HCT116 (cell line): ENCODE results near the gene ITGAE. TPM values are rescaled to one million over a fixed set of nuclear protein-coding genes. Genes with fewer than 3 reads are reported as not detected.
A peak's percentile ranks its signal among the peaks of the same experiment; 100 is the strongest.

Source experiments
- ATAC-seq: fragments of 200-7000 bp; cut with Tn5 transposase; 2 replicates; pipeline ENCODE4 v1.9.1; 2020; ENCODE audit warnings: mild to moderate bottlenecking, moderate library complexity
- BruUV-seq: library from RNA; stranded (reverse); fragments of 400-500 nt; replicated peaks from 2 replicates; lab custom pipeline; 2021; lab: Mats Ljungman, UMichigan
- CTCF ChIA-PET: fragments of 300-600 bp; sonication (Branson Sonifier 250); formaldehyde crosslinking; loops from one replicate; lab custom pipeline; 2021; ENCODE audit warnings: antibody characterized with exemption; lab: Charles Lee
- POLR2A ChIA-PET: fragments of 300-600, 350-600 bp; sonication (Branson Sonifier 250); formaldehyde crosslinking; loops from one replicate; lab custom pipeline; 2021; ENCODE audit warnings: antibody characterized with exemption; lab: Charles Lee
- RAD21 ChIA-PET, 2 experiments: fragments of 300-600 bp; sonication (Branson Sonifier 250); formaldehyde crosslinking; loops; one replicate each; lab custom pipeline; 2023; ENCODE audit warnings: low total read pairs in 2 of 2; ENCODE audit not compliant: uncharacterized antibody in 2 of 2, unreplicated experiment in 2 of 2, low non-redundant PET in 1 of 2; lab: Charles Lee
- DNase-seq: peaks from one replicate; pipeline ENCODE4 v3.0.0-alpha.2; 2010; ENCODE audit warnings: low read depth, low spot score
- H2AFZ ChIP-seq: fragments of 200-600 bp; shearing (Covaris generic), sonication (generic); 2 replicates; pipeline ENCODE4 v1.6.1; 2017; ENCODE audit warnings: low read depth, mixed run types, mixed read lengths, antibody characterized with exemption, low read length; ENCODE audit not compliant: poor library complexity, severe bottlenecking
- H3K27ac ChIP-seq: 2 replicates; pipeline ENCODE4 v1.5.1; 2012; ENCODE audit warnings: low read depth, low read length
- H3K27me3 ChIP-seq: fragments of 200-600 bp; sonication (generic); 2 replicates; pipeline ENCODE4 v1.6.1; 2016; ENCODE audit warnings: mixed run types, low read length, mixed read lengths; ENCODE audit not compliant: insufficient read depth
- H3K36me3 ChIP-seq, 2 experiments: fragments of 200-500 bp in 1 of 2; fragments of 200-600 bp in 1 of 2; sonication (Bioruptor generic) in 1 of 2; sonication (generic) in 1 of 2; 2 replicates each; pipeline versions ENCODE4 v1.5.1 to v1.6.1; 2014 to 2016; ENCODE audit warnings: low read length in 2 of 2, inconsistent platforms in 1 of 2, mixed read lengths in 1 of 2, mixed run types in 1 of 2; ENCODE audit not compliant: insufficient read depth in 2 of 2, control insufficient read depth in 1 of 2
- H3K4me1 ChIP-seq, 2 experiments: fragments of 200-600 bp in 1 of 2; sonication (generic) in 1 of 2; 2 replicates each; pipeline versions ENCODE4 v1.5.1 to v1.6.1; 2012 to 2017; ENCODE audit warnings: low read length in 2 of 2, inconsistent platforms in 1 of 2, mild to moderate bottlenecking in 1 of 2, mixed read lengths in 1 of 2, mixed run types in 1 of 2, moderate library complexity in 1 of 2; ENCODE audit not compliant: insufficient read depth in 2 of 2, control insufficient read depth in 1 of 2
- H3K4me2 ChIP-seq: fragments of 200-600 bp; sonication (generic); 2 replicates; pipeline ENCODE4 v1.6.1; 2017; ENCODE audit warnings: mixed run types, low read length, mixed read lengths
- H3K4me3 ChIP-seq, 2 experiments: fragments of 200-600 bp in 1 of 2; sonication (generic) in 1 of 2; replicated peaks in 1 of 2; 2 replicates each; pipeline ENCODE4 v1.5.1; 2011 to 2016; ENCODE audit warnings: low read length in 2 of 2, control low read depth in 1 of 2, low read depth in 1 of 2, mild to moderate bottlenecking in 1 of 2, mixed read lengths in 1 of 2, mixed run types in 1 of 2
- H3K79me2 ChIP-seq: fragments of 200-600 bp; sonication (generic); 2 replicates; pipeline ENCODE4 v1.6.1; 2017; ENCODE audit warnings: mild to moderate bottlenecking, mixed run types, low read length, moderate library complexity, mixed read lengths; ENCODE audit not compliant: insufficient read depth
- H3K9ac ChIP-seq: fragments of 200-600 bp; sonication (generic); 2 replicates; pipeline ENCODE4 v1.6.1; 2016; ENCODE audit warnings: low read length, mixed read lengths
- H3K9me2 ChIP-seq: fragments of 200-600 bp; sonication (generic), shearing (Covaris generic); 2 replicates; pipeline ENCODE4 v1.6.1; 2017; ENCODE audit warnings: mixed run types, mild to moderate bottlenecking, moderate library complexity; ENCODE audit not compliant: insufficient read depth
- H3K9me3 ChIP-seq, 2 experiments: fragments of 200-500 bp in 1 of 2; fragments of 200-600 bp in 1 of 2; sonication (Bioruptor generic) in 1 of 2; sonication (generic) in 1 of 2; 2 replicates each; pipeline ENCODE4 v1.6.1; 2014 to 2017; ENCODE audit warnings: low read length in 2 of 2, mixed read lengths in 2 of 2, inconsistent platforms in 1 of 2, low read depth in 1 of 2, mild to moderate bottlenecking in 1 of 2, mixed run types in 1 of 2, moderate library complexity in 1 of 2; ENCODE audit not compliant: control insufficient read depth in 1 of 2, insufficient read depth in 1 of 2
- H4K20me1 ChIP-seq: fragments of 200-600 bp; sonication (generic), shearing (Covaris generic); 2 replicates; pipeline ENCODE4 v1.6.1; 2017; ENCODE audit warnings: mixed run types, mild to moderate bottlenecking, moderate library complexity; ENCODE audit not compliant: insufficient read depth
- ATF3 ChIP-seq: IDR thresholded peaks from 2 replicates; pipeline ENCODE4 v1.6.1; 2012
- CBX3 ChIP-seq: IDR thresholded peaks from 2 replicates; pipeline ENCODE4 v1.6.1; 2012; ENCODE audit warnings: low read depth
- EGR1 ChIP-seq: IDR thresholded peaks from 2 replicates; pipeline ENCODE4 v1.6.1; 2012; ENCODE audit warnings: low read depth
- EZH2 ChIP-seq: fragments of 200-600 bp; sonication (generic); IDR thresholded peaks from 2 replicates; pipeline ENCODE4 v1.6.1; 2017; ENCODE audit warnings: antibody characterized with exemption, mixed run types
- FOSL1 ChIP-seq: IDR thresholded peaks from 2 replicates; pipeline ENCODE4 v1.6.1; 2012; ENCODE audit warnings: low read depth
- MAX ChIP-seq: IDR thresholded peaks from 2 replicates; pipeline ENCODE4 v1.6.1; 2012
- POLR2A ChIP-seq: IDR thresholded peaks from 2 replicates; pipeline ENCODE4 v1.7.0; 2011; ENCODE audit warnings: borderline replicate concordance; ENCODE audit not compliant: insufficient read depth, insufficient read length; ENCODE audit errors: extremely low read depth
- POLR2AphosphoS5 ChIP-seq: IDR thresholded peaks from 2 replicates; pipeline ENCODE4 v1.6.1; 2011; ENCODE audit warnings: mild to moderate bottlenecking, low read depth, low read length, moderate library complexity
- RAD21 ChIP-seq: IDR thresholded peaks from 2 replicates; pipeline ENCODE4 v1.6.1; 2012; ENCODE audit warnings: low read depth, mild to moderate bottlenecking
- SIN3A ChIP-seq: IDR thresholded peaks from 2 replicates; pipeline ENCODE4 v1.6.1; 2012; ENCODE audit warnings: low read depth
- SP1 ChIP-seq: IDR thresholded peaks from 2 replicates; pipeline ENCODE4 v1.6.1; 2012; ENCODE audit warnings: low read depth
- SRF ChIP-seq: IDR thresholded peaks from 2 replicates; pipeline ENCODE4 v1.6.1; 2012; ENCODE audit warnings: low read depth
- ZBTB33 ChIP-seq: IDR thresholded peaks from 2 replicates; pipeline ENCODE4 v1.6.1; 2011; ENCODE audit warnings: mild to moderate bottlenecking, low read length, moderate library complexity; ENCODE audit not compliant: insufficient replicate concordance; ENCODE audit errors: extremely low read depth
- ZFX ChIP-seq: fragments of 450-650 bp; IDR thresholded peaks from 2 replicates; pipeline ENCODE4 v1.6.1; 2017
- ZNF274 ChIP-seq: fragments of 200-500 bp; sonication (Bioruptor generic); IDR thresholded peaks from 2 replicates; pipeline ENCODE4 v1.6.1; 2014; ENCODE audit warnings: mild to moderate bottlenecking, low read depth, low read length, inconsistent platforms
- intact Hi-C: fragments of 100-400 bp; cut with micrococcal nuclease; formaldehyde crosslinking; loops from 2 replicates; pipeline ENCODE4 v1.10.0; 2022
- total RNA-seq: library from RNA; stranded (reverse); gene quantifications from one replicate; pipeline ENCODE4 v1.2.1, GENCODE V29; 2021; ENCODE audit not compliant: unreplicated experiment

The ITGAE gene
- total RNA-seq, 1 experiment from 2014 or later, result 19.9 TPM

DNA sequence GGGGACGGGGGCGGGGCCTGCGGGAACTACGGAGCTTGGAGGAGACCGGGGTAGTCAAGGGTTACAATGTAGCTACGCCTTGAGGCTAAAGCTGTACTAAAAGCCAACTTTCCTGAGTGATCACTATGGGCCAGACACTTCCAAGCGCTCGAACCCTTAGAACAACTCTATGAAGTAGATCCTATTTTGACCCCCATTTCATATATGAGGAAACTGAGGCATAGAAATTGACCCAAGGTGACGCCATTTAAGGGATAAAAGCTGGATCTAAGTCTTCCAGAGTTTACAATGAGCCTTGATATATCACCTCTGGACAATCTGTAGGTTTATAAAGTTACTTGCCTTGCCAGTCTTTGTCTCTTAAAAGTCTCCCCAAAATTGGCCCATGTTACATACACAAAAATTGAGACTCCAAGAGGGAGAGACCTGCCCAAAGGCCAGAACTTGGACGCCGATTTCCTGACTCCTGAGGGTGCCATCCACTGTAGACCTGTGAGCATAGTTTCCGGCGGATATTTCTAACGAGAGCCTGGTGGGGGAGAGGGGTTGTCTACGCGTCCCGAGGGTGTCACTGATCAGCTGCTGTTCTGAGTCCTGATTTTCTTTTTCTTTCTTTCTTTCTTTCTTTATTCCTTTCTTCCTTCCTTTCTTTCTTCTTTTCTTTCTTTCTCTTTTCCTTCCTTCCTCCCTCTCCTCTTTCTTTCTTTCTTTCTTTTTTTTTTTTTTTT lies 45.6 kb upstream of the ITGAE start:
- no peaks in the 10 kb centered on the region for H4K20me1 ChIP-seq
- peaks cover 41% of the 10 kb centered on the region for H3K79me2 ChIP-seq
- H3K4me1 ChIP-seq, result peaks cover 5 to 20% of the 10 kb centered on the region in 2 experiments; a peak in 3 of 4 replicates
- H3K27ac ChIP-seq, result no peak overlapping the region
- no peaks in the 10 kb centered on the region for H3K9me2 ChIP-seq
- H3K36me3 ChIP-seq, result peaks cover 8 to 12% of the 10 kb centered on the region in 2 experiments; a peak in 3 of 4 replicates
- POLR2A ChIA-PET, result interaction anchor here (0.7 to 1.2 kb wide), 2 partner anchors 9 to 108 kb away, joined by 3 to 6 read pairs; no protein-coding TSS in a partner anchor
- H2AFZ ChIP-seq, result peak overlapping the region; percentile 81
- H3K4me3 ChIP-seq, result peak overlapping the region; percentile 24 to 84
- no TSS peak for BruUV-seq
- DNase-seq, result no peak
- ATAC-seq, result no peak
- CTCF ChIA-PET, result interaction anchor here (0.5 to 5.4 kb wide), 21 partner anchors 9 to 1132 kb away, joined by 3 to 73 read pairs (median 4); partner anchors contain the start of gene CAMKK1
- peak overlapping the region; percentile 90 for H3K4me2 ChIP-seq
- intact Hi-C loops, result loop anchor here (5.0 to 10.0 kb wide), 2 partner anchors 228 to 561 kb away; no protein-coding TSS in a partner anchor
- RAD21 ChIA-PET, result interaction anchor here (0.6 to 1.0 kb wide), 2 partner anchors 109 to 229 kb away, joined by 3 to 4 read pairs; no protein-coding TSS in a partner anchor
- no peaks in the 10 kb centered on the region for H3K27me3 ChIP-seq
- 0 out of 2 replicates have a peak overlapping the region, but pooled peaks have one; percentile 93 for H3K9ac ChIP-seq
- TF ChIP-seq SRF, result no peak
- no peak for TF ChIP-seq POLR2AphosphoS5
- TF ChIP-seq ZFX, result no peak
- TF ChIP-seq EZH2, result no peak
- H3K9me3 ChIP-seq, result no peaks in the 10 kb centered on the region

DNA sequence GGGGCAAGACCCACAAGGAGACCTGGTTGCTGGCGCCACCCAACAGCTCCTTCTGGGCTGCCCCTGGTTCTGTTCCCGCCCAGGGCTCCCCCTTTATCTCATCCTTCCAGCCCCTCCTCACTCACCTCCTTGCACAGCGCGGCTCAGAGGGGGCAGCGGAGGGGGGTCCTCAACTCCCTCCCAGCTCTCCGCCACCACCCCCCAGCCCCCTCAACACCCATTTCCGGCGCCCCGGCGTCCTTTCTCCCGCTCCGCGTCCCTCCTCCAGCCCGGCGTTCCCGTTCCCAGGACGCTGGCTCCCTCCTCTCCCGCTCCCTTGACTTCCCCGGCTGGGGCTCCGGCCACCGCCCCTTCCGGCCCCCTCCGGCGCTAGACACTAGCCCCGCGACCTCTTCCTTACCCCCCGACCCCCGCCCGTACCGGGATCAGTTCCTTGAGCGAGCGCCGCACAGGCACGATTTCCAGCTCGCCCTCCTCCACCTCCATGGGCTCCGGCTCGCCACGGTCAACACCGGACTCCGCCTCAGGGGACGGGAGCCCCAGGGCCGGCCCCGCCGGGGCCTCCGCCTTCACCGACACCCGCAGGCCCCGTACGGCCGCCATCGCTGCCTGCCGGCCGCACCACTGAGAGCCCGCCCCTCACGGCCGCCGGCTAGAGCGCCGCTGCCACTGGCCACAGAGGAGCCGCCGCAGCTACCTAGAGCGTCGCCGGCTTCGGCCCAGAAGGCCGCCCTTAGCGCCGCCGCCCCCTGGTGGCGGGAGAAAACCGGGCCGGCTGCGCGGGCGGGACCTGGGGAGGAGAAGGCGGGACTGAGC lies 44.8 kb upstream of the ITGAE start, which contains the start of gene NCBP3:
Gene NCBP3 (minus strand): TSS at position 626 of the 816 bp plus-strand sequence. CDS start 23 bp downstream, at position 603.
- Histone ChIP-seq H3K4me1 (peaks cover 5 to 20% of the 10 kb centered on the region in 2 experiments; a peak in 3 of 4 replicates), H2AFZ (peak within 1 kb of the TSS; percentile 81), H3K79me2 (peaks cover 41% of the 10 kb centered on the region), H3K9ac (peak within 1 kb of the TSS; percentile 93), H3K4me2 (peak within 1 kb of the TSS; percentile 90), H3K9me3 (no peaks in the 10 kb centered on the region), H3K9me2 (no peaks in the 10 kb centered on the region), H3K27ac (peak within 1 kb of the TSS; percentile 81), H4K20me1 (no peaks in the 10 kb centered on the region), H3K4me3 (peak within 1 kb of the TSS; percentile 84 to 91), H3K36me3 (peaks cover 8 to 17% of the 10 kb centered on the region in 2 experiments; a peak in 3 of 4 replicates), H3K27me3 (no peaks in the 10 kb centered on the region)
- ChIA-PET RAD21 (interaction anchor here in 1 of 2 experiments (0.6 kb wide), 1 partner anchor 230 kb away, joined by 4 read pairs; no protein-coding TSS in a partner anchor), POLR2A (interaction anchor here (0.7 to 1.2 kb wide), 2 partner anchors 8 to 108 kb away, joined by 3 to 6 read pairs; no protein-coding TSS in a partner anchor), CTCF (interaction anchor here (0.5 to 5.4 kb wide), 21 partner anchors 8 to 1133 kb away, joined by 3 to 73 read pairs (median 4); partner anchors contain the start of gene CAMKK1)
- BruUV-seq, result no TSS peak
- DNase-seq (peak; percentile 85), ATAC-seq (peak; percentile 96)
- intact Hi-C loops, result loop anchor here (5.0 to 10.0 kb wide), 2 partner anchors 229 to 561 kb away; no protein-coding TSS in a partner anchor
- TF ChIP-seq SP1 (peak; percentile 69), EGR1 (peak; percentile 85), RAD21 (no peak), FOSL1 (no peak), ZBTB33 (peak; percentile 84), ATF3 (no peak), SIN3A (no peak; the same call in 1 of the 2 replicates), CBX3 (peak; percentile 90; the same call in 1 of the 2 replicates), POLR2A (peak; percentile 65), EZH2 (no peak), ZFX (peak; percentile 86; the same call in 1 of the 2 replicates), MAX (peak; percentile 60; the same call in 1 of the 2 replicates), ZNF274 (no peak)
